Ishikawa (cell line): ENCODE data around the gene LIG3.

Experiments
- CEBPB ChIP-seq: IDR thresholded peaks from 2 replicates; pipeline ENCODE4 v1.6.1; 2012
- CREB1 ChIP-seq: IDR thresholded peaks from 2 replicates; pipeline ENCODE4 v1.6.1; 2012; ENCODE audit warnings: low read depth
- EGR1 ChIP-seq: IDR thresholded peaks from 2 replicates; pipeline ENCODE4 v1.6.1; 2012
- EP300 ChIP-seq: IDR thresholded peaks from 2 replicates; pipeline ENCODE4 v1.6.1; 2012; ENCODE audit warnings: borderline replicate concordance
- FOXM1 ChIP-seq: IDR thresholded peaks from 2 replicates; pipeline ENCODE4 v1.6.1; 2012; ENCODE audit warnings: low read depth, borderline replicate concordance
- MAX ChIP-seq: IDR thresholded peaks from 2 replicates; pipeline ENCODE4 v1.6.1; 2012
- NFIC ChIP-seq: IDR thresholded peaks from 2 replicates; pipeline ENCODE4 v1.6.1; 2012
- RAD21 ChIP-seq: IDR thresholded peaks from 2 replicates; pipeline ENCODE4 v1.6.1; 2012; ENCODE audit warnings: low read depth
- REST ChIP-seq: IDR thresholded peaks from 2 replicates; pipeline ENCODE4 v1.6.1; 2012; ENCODE audit warnings: low read depth, mild to moderate bottlenecking
- TAF1 ChIP-seq: IDR thresholded peaks from 2 replicates; pipeline ENCODE4 v1.6.1; 2012; ENCODE audit warnings: low read depth, mild to moderate bottlenecking
- TCF12 ChIP-seq: IDR thresholded peaks from 2 replicates; pipeline ENCODE4 v1.6.1; 2012; ENCODE audit warnings: low read depth
- TEAD4 ChIP-seq: IDR thresholded peaks from 2 replicates; pipeline ENCODE4 v1.6.1; 2012
- USF1 ChIP-seq: IDR thresholded peaks from 2 replicates; pipeline ENCODE4 v1.6.1; 2012
- YY1 ChIP-seq: IDR thresholded peaks from 2 replicates; pipeline ENCODE4 v1.6.1; 2012; ENCODE audit warnings: low read depth
- ZBTB7A ChIP-seq: IDR thresholded peaks from 2 replicates; pipeline ENCODE4 v1.6.1; 2012; ENCODE audit warnings: low read depth

The LIG3 gene

GRCh38 chr17:35021520-35022380, 41.4 kb downstream of the LIG3 start:
- TF ChIP-seq NFIC (no peak), CEBPB (no peak), RAD21 (no peak), FOXM1 (no peak), TCF12 (no peak), EGR1 (no peak), ZBTB7A (no peak), TEAD4 (no peak), CREB1 (no peak), TAF1 (no peak), EP300 (no peak)

- TF ChIP-seq EGR1 (no peak), RAD21 (no peak), TCF12 (no peak), USF1 (no peak), TAF1 (no peak), REST (no peak), CREB1 (no peak), NFIC (no peak), TEAD4 (no peak), ZBTB7A (no peak), FOXM1 (no peak)
Measured at GRCh38 chr17:35022536-35023063, 42.3 kb downstream of the LIG3 start.

GRCh38 chr17:35023538-35023937, 43.2 kb downstream of the LIG3 start:
- TF ChIP-seq NFIC (no peak), FOXM1 (no peak), EP300 (no peak), YY1 (no peak), ZBTB7A (no peak), TEAD4 (no peak), CEBPB (no peak), USF1 (no peak), RAD21 (no peak), EGR1 (no peak), MAX (no peak), TCF12 (no peak), REST (no peak), CREB1 (no peak), TAF1 (no peak)

- no peak for TF ChIP-seq YY1
- TF ChIP-seq CREB1: no peak
- TF ChIP-seq CEBPB: no peak
- no peak for TF ChIP-seq EGR1
- TF ChIP-seq TEAD4: no peak
- no peak for TF ChIP-seq MAX
- TF ChIP-seq REST: no peak
- no peak for TF ChIP-seq EP300
- no peak for TF ChIP-seq USF1
- TF ChIP-seq FOXM1: no peak
- no peak for TF ChIP-seq ZBTB7A
- no peak for TF ChIP-seq NFIC
- TF ChIP-seq RAD21: no peak
- TF ChIP-seq TCF12: no peak
- no peak for TF ChIP-seq TAF1
Measured at GRCh38 chr17:35025541-35025940, 45.2 kb downstream of the LIG3 start.
